Measurements from ENCODE around the gene ITPRID1. TPM values are rescaled to one million over a fixed set of nuclear protein-coding genes. Genes with fewer than 3 reads are reported as not detected.

The ITPRID1 gene
- total RNA-seq, 1 donor from 2014 or later = not detected

DNA sequence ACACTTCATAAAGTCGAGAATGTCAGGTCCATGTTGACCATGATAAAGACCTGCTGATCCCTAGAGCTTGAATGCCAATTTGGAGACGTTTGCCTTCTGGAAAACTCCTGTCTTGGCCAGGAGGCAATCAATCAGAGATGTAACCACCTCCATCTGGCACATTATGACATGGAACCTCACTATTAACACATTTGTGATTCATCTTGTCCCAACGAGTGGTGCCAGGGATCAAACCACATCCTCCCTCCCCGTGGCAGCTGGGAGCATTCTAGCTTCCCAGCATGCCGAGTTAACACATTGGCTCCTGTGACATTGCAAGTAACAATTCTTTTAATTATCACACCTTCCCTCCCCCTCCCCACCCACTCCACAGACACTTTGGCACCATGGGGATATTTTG, 89.2 kb downstream of the ITPRID1 start:
- Mint-ChIP-seq H3K27me3 (ENCODE audit: unreplicated experiment) (peaks cover 3% of the 10 kb centered on the region), H3K4me1 (ENCODE audit: unreplicated experiment) (no peaks in the 10 kb centered on the region), H3K27ac (ENCODE audit: unreplicated experiment) (no peak overlapping the region), H3K4me3 (ENCODE audit: unreplicated experiment) (no peak overlapping the region), H3K36me3 (ENCODE audit: unreplicated experiment) (no peaks in the 10 kb centered on the region), H3K9me3 (ENCODE audit: unreplicated experiment) (no peaks in the 10 kb centered on the region)
- DNase-seq (ENCODE audit: extremely low spot score, unreplicated experiment) = no peak
- TF ChIP-seq, protein P1, sequence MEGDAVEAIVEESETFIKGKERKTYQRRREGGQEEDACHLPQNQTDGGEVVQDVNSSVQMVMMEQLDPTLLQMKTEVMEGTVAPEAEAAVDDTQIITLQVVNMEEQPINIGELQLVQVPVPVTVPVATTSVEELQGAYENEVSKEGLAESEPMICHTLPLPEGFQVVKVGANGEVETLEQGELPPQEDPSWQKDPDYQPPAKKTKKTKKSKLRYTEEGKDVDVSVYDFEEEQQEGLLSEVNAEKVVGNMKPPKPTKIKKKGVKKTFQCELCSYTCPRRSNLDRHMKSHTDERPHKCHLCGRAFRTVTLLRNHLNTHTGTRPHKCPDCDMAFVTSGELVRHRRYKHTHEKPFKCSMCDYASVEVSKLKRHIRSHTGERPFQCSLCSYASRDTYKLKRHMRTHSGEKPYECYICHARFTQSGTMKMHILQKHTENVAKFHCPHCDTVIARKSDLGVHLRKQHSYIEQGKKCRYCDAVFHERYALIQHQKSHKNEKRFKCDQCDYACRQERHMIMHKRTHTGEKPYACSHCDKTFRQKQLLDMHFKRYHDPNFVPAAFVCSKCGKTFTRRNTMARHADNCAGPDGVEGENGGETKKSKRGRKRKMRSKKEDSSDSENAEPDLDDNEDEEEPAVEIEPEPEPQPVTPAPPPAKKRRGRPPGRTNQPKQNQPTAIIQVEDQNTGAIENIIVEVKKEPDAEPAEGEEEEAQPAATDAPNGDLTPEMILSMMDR (IDR thresholded peaks at IDR 0.05) = no peak

DNA sequence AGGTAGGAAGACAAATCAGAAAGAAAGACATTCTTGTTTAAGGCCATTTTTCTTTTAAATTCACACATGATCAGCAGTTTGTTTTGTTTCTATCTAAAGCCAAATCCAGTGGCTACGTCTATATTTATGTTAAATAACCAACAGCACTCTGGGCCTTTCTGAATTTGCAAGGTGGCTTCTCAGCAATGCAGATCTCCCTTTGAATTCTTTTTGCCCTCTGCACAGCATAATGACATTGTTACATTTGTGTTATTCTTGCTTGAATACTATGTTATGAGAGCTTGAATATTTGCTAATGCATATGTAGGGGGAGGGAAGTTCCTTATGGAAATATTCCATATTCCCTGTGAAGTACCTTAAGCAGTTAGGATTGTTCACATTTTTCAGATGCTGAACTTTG, 99.7 kb downstream of the ITPRID1 start:
- H3K36me3 Mint-ChIP-seq (ENCODE audit: unreplicated experiment) = no peaks in the 10 kb centered on the region
- H3K9me3 Mint-ChIP-seq (ENCODE audit: unreplicated experiment) = no peaks in the 10 kb centered on the region
- DNase-seq (ENCODE audit: extremely low spot score, unreplicated experiment) = no peak
- peaks cover 11% of the 10 kb centered on the region for H3K27me3 Mint-ChIP-seq (ENCODE audit: unreplicated experiment)
- no peak overlapping the region for H3K27ac Mint-ChIP-seq (ENCODE audit: unreplicated experiment)
- TF ChIP-seq, protein P1 (IDR thresholded peaks at IDR 0.05) = no peak
- no peaks in the 10 kb centered on the region for H3K4me1 Mint-ChIP-seq (ENCODE audit: unreplicated experiment)
- no peak overlapping the region for H3K4me3 Mint-ChIP-seq (ENCODE audit: unreplicated experiment)

DNA sequence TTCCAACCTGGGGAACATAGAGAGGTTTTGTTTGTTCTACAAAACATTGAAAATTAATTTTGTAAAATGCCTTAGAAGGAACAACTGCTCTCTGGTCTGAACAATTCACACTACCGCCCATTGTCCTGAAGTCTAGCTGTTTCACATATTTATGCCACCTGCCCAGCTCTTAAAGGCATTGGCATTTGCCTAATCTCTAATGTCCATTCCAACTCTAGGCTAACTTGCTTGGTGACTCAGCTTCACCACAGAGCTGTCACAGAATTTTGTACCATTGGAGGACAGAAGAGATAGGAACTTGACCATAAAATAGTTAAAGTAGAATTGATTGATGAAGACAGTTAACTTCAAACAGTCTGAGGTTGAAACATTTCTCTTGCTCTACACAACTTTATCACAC, 119.6 kb downstream of the ITPRID1 start:
- DNase-seq (ENCODE audit: extremely low spot score, unreplicated experiment) = no peak
- no peak overlapping the region for H3K4me3 Mint-ChIP-seq (ENCODE audit: unreplicated experiment)
- no peaks in the 10 kb centered on the region for H3K9me3 Mint-ChIP-seq (ENCODE audit: unreplicated experiment)
- H3K36me3 Mint-ChIP-seq (ENCODE audit: unreplicated experiment) = no peaks in the 10 kb centered on the region
- H3K27me3 Mint-ChIP-seq (ENCODE audit: unreplicated experiment) = peaks cover 2% of the 10 kb centered on the region
- H3K4me1 Mint-ChIP-seq (ENCODE audit: unreplicated experiment) = peaks cover 2% of the 10 kb centered on the region
- no peak overlapping the region for H3K27ac Mint-ChIP-seq (ENCODE audit: unreplicated experiment)
- TF ChIP-seq, protein P1 (IDR thresholded peaks at IDR 0.05) = no peak

DNA sequence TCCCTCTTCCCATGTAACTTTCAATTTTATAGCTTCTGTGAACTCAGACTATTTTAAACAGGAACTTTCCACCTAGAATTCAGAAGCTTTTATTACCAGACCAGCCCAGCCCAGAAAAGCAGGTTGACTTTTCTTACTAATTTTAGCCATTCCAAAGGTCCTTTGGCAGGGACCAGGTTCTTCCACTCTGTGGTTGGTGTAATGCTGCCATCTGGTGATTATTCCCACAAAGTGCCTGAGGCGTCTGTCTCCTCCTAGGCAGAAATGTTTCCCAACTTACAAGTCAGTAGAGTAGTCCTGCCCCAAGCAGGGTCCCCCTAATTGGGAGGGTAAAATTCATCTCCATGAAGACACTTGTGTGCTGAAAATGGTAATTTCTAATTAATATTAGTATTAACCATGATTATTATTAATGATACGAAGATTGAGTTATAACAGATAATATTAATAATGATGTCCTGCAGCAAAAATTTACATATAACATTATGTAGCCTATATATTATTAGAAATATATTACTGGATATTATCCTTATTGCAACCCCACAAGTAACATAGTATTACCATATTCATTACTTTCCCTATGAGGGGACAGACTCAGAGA, 120.1 kb downstream of the ITPRID1 start:
- Mint-ChIP-seq H3K27ac (ENCODE audit: unreplicated experiment) (no peak overlapping the region), H3K4me1 (ENCODE audit: unreplicated experiment) (peaks cover 2% of the 10 kb centered on the region), H3K4me3 (ENCODE audit: unreplicated experiment) (no peak overlapping the region), H3K36me3 (ENCODE audit: unreplicated experiment) (no peaks in the 10 kb centered on the region), H3K9me3 (ENCODE audit: unreplicated experiment) (no peaks in the 10 kb centered on the region), H3K27me3 (ENCODE audit: unreplicated experiment) (peaks cover 2% of the 10 kb centered on the region)
- TF ChIP-seq, protein P1 (IDR thresholded peaks at IDR 0.05) = peak; percentile 65
- no peak for DNase-seq (ENCODE audit: extremely low spot score, unreplicated experiment)

DNA sequence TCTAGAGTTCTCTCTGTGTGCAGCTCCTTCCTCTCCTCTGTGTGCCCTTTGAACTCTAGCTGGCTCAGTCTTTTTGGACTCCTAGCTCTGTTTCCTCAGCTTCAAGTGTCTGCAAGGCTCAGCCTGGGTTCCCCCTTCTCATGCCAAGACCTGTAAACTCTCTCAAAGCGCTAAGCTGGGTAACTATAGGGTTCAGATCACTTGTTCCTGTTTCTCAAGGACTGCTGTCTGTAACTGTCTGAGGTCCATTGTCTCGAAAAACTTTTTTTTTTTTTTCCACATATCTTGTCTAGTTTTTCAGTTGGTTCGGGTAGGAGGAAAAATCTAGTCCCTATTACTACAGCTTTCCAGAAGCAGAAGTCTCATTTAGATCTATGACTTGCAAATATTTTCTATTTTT, 126.5 kb downstream of the ITPRID1 start:
- no peak for DNase-seq (ENCODE audit: extremely low spot score, unreplicated experiment)
- peaks cover 1% of the 10 kb centered on the region for H3K4me1 Mint-ChIP-seq (ENCODE audit: unreplicated experiment)
- TF ChIP-seq, protein P1 (IDR thresholded peaks at IDR 0.05) = no peak
- H3K9me3 Mint-ChIP-seq (ENCODE audit: unreplicated experiment) = no peaks in the 10 kb centered on the region
- H3K27me3 Mint-ChIP-seq (ENCODE audit: unreplicated experiment) = peaks cover 2% of the 10 kb centered on the region
- H3K27ac Mint-ChIP-seq (ENCODE audit: unreplicated experiment) = no peak overlapping the region
- no peaks in the 10 kb centered on the region for H3K36me3 Mint-ChIP-seq (ENCODE audit: unreplicated experiment)
- no peak overlapping the region for H3K4me3 Mint-ChIP-seq (ENCODE audit: unreplicated experiment)
